Activated CD4-positive, alpha-beta T cell treated with anti-CD3 and anti-CD28 coated beads for 1 hour (primary cell): ENCODE measurements around the gene PCNX2.

Source experiments
- DNase-seq: peaks from one replicate; pipeline ENCODE4 v3.0.0-alpha.2; 2020

PCNX2 gene, protein sequence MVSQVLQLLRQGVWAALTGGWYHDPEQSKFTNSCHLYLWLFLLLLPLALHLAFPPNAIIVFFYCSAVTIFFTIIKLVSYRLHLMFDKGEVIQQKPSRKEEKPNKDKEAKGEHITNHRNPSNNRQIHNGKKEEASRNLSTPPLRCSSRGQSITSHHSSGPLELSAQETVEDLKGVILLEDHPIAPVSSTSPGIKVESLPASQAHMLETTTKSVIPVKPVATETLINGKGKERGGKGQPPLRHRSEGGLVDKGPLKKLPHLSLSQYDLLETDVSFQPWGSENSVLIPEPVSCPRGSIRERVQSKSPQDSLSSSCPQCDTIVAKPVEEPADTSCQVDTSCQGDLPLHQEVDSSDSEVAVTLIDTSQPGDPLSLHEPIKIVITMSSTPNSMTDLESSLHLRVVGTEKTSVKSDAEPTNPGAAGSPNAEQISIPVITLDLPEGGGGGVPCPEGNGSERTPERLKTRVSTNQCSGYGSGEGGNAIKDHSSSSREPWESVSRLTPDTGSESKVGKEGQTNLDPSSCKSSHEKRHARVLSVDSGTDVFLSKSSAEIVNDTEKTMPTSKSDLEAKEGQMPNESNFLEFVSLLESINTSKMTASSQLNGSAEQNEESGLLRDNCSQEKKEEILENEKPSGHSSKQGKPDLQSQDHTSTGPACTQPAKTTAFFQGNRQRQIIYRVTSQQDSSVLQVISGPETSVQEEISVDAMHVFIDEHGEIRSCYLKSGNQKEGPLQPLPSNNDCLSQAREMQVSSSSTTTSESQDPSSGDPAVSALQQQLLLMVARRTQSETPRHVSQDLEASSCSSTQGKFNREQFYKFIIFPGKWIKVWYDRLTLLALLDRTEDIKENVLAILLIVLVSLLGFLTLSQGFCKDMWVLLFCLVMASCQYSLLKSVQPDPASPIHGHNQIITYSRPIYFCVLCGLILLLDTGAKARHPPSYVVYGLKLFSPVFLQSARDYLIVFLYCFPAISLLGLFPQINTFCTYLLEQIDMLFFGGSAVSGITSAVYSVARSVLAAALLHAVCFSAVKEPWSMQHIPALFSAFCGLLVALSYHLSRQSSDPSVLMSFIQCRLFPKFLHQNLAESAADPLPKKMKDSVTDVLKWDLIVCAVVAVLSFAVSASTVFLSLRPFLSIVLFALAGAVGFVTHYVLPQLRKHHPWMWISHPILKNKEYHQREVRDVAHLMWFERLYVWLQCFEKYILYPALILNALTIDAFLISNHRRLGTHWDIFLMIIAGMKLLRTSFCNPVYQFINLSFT (N-terminal part only)

GRCh38 chr1:233295237-233295974, at the start of gene PCNX2:
Gene PCNX2 (minus strand): TSS chr1:233295725. CDS start chr1:233295478, 247 bp downstream.
- peak; percentile 38 for DNase-seq

- no peak for DNase-seq
Observed at GRCh38 chr1:233343262-233343661, 47.7 kb upstream of the PCNX2 start.

- DNase-seq: no peak
Observed at GRCh38 chr1:233342086-233342485, 46.6 kb upstream of the PCNX2 start.

- no peak for DNase-seq
Observed at GRCh38 chr1:233340966-233341516, 45.5 kb upstream of the PCNX2 start.

DNA sequence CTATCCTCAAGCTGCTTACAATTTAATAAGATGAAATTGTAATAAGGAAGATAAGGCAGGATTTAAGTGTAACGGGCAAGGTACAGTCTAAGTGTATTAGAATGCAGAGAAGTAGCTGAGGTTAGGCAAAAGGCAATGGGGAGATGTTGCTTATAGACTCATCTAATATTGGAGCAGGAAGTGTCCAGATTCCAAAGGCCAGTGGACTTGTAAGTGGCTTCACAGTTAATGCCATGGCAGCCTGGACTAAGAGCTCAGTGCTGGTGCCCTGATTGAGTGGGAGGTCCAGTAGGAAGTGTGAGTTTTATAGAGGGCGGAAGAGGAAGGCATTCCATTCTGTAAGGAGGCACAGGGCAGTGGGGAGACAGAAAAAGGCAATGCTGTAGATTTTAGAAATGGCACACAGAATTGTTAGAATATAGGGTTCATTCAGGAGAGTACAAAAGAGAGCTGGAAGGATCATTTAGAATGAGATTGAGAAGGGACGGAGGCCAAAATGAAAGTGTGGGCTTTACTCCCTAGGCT, 44.6 kb upstream of the PCNX2 start:
- no peak for DNase-seq

DNA sequence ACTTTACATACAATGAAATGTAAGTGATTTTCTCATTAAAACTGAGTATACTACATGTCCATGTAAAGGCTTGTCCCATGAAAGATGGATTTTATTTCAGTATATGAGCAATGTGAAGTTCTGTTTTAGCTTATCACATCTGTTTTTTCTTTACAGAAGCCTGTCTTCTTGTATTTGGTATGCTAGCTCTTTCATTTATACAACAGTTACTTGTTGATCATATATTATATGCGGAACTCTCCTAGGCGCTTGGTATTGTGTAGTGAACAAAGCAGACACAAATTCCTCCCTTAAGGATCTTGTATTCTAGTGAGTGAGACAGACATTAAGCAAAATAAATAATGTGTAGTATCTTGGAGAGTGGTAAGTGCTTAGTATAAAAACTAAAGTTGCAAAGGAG, 42.6 kb upstream of the PCNX2 start:
- no peak for DNase-seq

DNA sequence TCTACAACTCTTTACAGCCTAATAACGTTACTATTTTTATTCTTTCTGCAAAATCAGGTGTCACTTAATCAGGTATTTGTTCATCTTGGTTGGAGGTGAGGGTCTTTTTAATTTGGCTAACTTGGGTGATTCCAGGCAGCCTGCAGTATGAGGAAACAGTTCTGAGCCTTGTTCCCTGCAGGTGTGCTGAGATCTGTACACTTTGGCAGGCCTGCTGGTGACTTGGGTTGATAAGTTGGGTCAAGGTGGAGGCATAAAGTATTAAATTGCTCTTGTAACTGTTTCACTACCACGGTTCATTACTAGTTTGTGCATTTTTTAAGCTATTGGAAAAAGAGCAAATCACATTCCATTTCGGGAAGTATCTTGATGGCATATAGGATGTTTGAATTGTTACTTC, 42.0 kb upstream of the PCNX2 start:
- no peak for DNase-seq

GRCh38 chr1:233336554-233337456, 41.3 kb upstream of the PCNX2 start:
- no peak for DNase-seq

DNA sequence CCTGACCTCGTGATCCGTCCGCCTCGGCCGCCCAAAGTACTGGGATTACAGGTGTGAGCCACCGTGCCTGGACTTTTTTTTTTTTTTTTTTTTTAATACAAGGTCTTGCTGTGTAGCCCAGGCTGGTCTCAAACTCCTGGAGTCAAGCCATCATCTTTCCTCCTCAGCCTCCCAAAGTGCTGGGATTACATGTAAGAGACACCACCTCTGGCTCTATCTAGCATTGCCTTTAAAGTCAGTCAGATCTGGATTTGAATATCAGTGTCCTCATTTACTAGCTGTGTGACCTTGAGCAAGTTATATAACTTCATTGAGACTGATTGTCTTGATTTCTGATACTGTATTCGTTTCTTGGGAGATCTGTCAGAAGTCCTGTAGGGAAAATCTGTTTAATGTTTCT, 38.6 kb upstream of the PCNX2 start:
- DNase-seq: no peak

DNA sequence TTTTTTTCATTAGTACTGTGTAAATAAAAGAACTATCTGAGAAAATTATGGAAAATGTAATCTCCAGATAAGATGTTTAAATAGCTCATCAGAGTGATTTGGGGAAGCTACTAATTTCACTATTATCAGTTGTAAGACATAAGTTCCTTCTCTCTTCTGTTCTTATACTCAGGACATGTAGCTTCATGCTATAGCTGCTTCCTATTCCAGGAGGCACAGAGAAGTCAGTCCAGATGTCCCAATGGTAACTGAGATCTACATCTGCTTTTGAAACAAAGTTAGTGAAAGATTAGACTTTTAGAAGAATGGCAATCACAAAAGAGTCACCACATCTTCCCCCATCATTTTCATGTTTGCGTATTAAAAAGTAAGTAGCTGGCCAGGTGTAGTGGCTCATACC, 37.6 kb upstream of the PCNX2 start:
- no peak for DNase-seq

GRCh38 chr1:233331676-233332519, 36.4 kb upstream of the PCNX2 start:
- no peak for DNase-seq

GRCh38 chr1:233328142-233328921, 32.8 kb upstream of the PCNX2 start:
- peak; percentile 9 for DNase-seq

DNA sequence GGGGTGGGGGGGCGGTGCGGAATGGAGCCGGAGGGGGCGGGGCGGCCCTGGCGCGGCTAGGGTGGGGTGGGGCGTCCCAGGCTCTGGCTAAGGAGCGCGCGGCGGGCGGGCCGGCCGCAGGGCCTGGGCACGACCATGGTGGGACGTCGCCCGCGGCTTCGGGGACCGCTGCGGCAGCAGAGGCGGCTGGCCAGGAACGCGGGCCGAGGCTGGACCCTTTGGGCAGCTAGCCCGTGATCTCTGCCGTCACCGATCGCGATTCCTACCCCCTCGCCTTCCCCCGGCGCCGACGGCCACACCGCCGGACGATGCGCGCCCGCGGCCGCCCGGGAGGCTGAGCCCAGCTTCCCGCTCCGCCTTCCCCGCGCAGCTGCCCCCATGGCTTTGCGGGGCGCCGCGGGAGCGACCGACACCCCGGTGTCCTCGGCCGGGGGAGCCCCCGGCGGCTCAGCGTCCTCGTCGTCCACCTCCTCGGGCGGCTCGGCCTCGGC, 32.2 kb upstream of the PCNX2 start, which contains the start of gene MAP3K21:
TSS of gene MAP3K21 (plus strand) at position 74 of the 491 bp plus-strand sequence. CDS start at position 379, 305 bp downstream.
- no peak for DNase-seq

DNA sequence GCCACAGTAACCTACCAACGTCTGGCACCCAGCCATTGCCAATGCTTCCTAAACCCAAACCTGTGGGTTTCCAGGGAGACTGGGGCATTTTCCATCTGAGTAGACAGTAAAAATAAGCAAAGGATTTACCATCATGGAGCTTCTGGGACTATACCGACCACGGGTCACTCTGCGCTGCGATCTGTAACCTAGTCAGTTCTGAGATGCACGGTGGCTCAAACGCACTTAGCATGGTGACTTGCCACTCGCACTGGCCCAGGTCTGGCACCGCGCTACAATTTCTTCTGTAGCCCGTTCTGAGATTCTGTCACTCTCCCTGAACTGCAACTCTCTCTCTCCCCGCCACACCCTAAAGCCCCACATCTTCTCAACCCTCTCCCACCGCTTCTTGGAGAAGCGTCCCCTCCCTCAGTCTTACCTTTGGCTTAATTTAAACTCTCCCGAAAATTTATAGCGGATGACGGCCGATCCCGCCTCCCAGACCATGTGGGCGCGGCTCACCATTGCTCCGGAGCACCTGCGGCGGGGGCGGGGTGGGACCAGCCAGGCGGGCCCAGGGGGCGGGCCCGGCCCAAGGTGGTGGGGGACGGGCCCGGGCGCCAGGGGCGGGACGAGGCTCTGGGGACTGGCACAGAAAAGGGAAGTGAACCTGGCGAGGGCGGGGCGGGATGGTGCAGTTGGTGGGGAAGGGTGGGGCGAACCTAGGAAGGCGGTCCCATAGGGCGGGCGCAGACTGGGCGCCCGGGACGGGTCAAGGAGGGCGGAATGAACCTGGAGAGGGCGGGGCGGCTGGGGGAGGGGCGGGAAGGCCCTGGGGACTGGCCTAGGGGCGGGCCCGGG, 31.5 kb upstream of the PCNX2 start:
- peak; percentile 76 for DNase-seq

DNA sequence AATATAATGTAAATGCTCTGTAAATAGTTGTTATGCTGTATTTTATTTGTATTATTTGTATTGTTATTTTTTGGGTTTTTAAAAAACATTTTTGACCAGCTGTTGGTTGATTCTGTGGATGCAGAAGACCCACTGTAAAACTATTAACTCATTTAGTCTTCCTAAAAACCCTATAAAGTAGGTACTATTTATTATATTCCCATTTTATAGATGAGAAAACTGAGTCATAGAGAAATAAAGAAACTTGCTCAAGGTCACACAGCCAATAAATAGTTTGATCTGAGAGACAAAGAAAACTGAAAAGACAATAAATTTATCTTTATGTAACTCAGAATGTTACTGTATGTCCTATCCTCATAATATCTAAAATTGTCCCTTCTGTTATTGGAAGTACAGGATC, 30.8 kb upstream of the PCNX2 start:
- no peak for DNase-seq

DNA sequence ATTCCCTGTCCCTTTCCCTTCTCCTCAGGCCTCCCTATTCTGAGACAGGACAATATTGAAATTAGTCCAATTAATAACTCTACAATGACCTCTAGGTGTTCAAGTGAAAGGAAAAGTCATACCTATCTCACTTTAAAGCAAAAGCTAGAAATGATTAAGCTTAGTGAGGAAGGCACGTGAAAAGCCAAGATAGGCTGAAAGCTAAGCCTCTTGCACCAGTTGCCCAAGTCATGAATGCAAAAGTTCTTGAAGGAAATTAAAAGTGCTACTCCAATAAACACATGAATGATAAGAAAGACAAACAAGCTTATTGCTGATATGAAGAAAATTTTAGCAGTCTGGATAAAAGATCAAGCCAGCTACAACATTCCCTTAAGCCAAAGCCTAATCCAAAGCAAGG, 28.2 kb upstream of the PCNX2 start:
- DNase-seq: no peak

GRCh38 chr1:233320023-233320422, 24.5 kb upstream of the PCNX2 start:
- DNase-seq: no peak

- no peak for DNase-seq
Observed at GRCh38 chr1:233319272-233319671, 23.7 kb upstream of the PCNX2 start.
